GM21526 (cell line): Measurements from ENCODE around the gene CUL2.
"Not testable (repeated sequence)": the region's sequence is repeated elsewhere in the genome, so short reads cannot be mapped to it uniquely, and the experiment has no call there.

Experiments
- ATAC-seq: cut with Tn5 transposase; IDR thresholded peaks from one replicate; pipeline ENCODE4 v1.9.1; 2021; ENCODE audit warnings: moderate library complexity; ENCODE audit not compliant: unreplicated experiment, low FRiP score

CUL2 gene

DNA sequence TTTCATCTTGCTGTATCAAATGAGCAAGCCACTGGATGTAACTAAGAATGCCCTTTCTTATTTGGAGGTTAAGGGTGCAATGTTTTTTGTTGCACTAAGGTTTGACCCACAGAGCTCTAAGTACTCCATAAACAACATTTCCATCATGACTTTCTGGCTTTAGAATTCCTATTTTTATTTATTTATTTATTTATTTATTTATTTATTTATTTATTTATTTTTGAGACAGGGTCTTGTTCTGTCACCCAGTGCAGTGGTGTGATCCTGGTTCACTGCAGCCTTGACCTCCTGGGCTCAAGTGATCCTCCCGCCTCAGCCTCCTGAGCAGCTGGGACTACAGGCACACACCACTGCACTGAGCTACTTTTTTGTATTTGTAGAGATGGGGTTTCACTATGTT is 9.9 kb downstream of the CUL2 start:
- not testable (repeated sequence) for ATAC-seq

DNA sequence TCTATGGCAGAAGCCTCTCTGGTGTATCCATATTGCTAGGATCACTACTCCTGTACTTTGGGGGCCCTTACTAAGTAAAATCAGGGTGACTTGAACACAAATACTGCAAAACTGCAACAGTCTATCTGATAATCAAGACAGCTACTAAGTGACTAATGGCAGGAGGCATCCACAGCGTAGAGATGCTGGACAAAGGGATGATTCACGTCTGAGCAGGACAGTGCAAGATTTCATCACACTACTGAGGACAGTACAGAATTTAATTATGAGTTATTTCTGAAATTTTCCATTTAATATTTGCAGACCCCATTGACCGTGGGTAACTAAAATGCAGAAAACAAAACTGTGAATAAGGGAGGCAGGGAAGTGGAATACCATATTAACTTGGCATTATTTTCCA is 10.4 kb downstream of the CUL2 start:
- no peak for ATAC-seq

DNA sequence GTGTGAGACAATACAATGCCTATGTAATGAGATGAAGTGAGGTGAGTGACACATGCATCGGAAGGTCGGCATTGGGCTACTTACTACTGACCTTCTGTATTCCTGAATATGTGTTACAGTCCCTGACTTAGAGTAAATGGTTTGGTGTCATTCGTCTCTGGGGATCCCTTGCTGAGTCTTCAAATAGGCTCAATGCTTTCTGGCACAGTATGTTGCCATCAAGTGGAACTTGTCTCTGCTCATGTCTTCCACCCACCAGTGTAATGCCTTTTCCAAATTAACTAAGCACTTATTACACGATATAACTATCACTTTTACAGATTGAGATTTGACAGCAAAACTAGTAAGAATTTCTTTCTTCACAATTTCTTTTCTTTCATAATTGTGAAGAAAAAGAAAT is 10.9 kb downstream of the CUL2 start:
- no peak for ATAC-seq

DNA sequence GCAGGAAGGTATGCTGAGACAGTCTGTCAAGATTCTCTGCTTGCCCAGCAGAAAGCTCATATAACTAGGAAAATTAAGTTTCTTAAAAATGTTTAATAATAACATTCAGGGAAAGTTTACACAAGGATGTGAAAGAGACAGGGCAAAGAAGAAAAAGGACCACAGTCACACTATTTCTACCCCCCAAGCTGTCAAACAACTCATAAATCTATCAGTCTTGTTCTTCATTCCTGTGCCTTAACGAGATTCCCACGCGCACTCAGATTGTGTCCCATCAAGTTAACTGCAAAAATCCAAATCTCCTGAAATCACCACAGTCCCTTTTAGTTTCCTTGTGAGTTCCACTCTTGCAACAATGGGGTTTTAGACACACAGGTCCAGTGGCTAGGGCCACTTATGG is 14.9 kb downstream of the CUL2 start:
- no peak for ATAC-seq

DNA sequence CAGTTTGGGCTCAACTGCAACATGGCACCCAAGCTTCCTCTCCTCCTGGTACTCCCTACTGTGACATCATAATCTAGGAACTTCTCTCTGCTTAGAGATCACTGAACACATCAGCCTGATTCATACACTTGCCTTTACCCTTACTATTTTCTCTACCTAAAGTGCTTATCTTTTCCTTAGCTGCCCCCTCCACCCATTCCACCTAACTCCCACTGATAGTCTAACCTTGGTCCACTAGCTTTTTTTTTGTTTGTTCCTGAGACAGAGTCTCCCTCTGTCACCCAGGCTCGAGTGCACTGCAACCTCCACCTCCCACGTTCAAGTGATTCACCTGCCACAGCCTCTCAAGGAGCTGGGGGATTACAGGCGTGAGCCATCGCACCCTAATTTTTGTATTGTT is 15.9 kb downstream of the CUL2 start:
- no peak for ATAC-seq

DNA sequence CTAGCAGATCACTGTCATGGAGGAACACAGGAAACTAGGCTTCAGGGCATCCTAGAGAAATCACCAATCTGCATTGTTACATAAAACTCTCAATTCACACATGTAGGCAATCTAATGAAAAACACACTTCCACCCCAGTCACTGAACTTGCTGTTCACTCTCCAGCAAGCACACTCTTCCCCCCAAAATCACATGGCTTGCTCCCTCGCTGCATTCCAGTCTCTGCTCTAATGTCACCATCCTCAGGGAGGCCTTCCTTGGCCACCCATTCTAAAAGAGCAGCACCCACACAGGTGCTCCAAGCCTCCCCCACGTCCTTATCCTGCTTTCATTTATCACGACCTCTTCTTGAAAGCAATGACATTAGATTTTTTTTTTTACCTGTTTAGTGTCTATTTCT is 19.6 kb downstream of the CUL2 start:
- no peak for ATAC-seq

DNA sequence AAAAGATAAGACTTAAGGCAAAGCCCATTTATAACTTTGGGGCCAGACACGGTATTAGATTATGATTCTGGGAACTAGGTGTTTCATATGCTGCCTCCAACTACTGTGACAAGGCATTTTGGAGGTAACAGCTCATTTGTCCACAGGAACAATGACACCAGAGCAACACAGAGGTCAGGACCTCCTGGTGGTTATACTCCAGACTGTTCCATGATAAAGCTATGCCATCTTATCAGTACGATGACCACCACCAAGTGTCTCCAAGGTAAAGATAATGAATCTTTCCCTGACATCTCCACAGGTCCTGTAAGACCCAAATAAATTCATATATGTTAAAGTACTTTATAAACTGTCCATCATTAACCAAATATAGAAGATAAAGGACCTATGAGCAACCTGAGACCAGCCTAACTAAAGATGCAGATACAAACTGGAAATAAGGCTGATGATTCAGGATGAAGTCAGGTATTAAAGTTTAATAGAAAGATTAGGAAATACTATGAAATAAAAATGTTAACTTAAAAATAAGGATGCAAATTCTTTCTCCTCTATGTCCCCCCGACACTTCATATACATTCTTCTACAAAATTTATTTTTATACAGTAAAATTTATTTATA is 26.2 kb downstream of the CUL2 start:
- no peak for ATAC-seq

DNA sequence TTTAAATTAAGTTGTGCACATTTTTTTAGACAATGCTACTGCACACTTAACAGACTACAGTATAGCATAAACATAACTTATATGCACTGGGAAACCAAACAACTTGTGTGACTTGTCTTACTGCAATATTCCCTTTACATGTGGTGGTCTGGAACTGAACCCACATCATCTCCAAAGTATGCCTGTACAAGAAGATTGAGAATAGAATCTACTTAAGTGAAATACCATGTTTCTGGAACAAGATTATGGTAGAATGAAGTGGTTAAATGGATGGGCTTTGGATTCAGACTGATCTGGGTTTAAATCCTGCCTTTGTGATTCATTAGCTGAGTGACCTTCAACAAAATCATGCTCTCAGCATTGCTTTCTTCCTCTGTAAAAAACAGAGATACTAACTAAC is 30.7 kb downstream of the CUL2 start:
- ATAC-seq: no peak

DNA sequence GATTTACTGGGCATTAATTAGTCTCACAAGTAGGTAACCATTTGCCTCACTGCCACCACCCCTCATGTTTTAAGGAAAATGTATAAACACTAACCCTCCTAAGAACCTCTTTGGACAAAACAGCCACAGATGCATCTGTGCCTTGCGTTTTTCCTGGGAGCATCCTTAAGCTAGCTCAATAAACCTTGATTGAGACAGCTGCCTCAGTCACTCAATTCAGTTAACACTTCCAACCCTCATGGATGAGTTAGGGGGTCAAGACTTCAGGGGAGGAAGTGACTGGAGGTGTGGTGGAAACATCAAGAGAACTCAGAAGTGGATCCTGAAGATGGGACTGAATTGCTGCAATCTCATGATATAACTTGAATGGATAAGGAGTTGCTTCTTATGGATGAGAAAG is 31.5 kb downstream of the CUL2 start:
- ATAC-seq: no peak

DNA sequence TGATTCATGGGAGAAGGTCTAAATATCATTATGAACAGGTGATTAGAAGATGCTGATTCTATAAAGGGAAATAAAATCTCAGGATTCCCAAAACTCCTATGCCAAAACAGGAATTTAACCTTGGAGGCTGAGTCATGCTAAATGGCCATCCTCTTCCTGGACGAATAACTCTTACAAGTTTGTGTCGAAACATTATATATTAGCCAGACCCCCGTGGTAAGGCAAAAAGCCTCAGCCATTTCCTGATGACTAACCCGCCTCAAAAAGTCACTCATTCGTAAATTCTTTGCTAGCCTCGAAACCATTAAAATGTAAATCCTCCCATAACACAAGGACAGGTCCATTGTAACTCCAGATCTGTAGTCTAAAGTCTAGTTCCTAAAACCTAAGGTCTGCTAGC is 32.0 kb downstream of the CUL2 start:
- no peak for ATAC-seq

DNA sequence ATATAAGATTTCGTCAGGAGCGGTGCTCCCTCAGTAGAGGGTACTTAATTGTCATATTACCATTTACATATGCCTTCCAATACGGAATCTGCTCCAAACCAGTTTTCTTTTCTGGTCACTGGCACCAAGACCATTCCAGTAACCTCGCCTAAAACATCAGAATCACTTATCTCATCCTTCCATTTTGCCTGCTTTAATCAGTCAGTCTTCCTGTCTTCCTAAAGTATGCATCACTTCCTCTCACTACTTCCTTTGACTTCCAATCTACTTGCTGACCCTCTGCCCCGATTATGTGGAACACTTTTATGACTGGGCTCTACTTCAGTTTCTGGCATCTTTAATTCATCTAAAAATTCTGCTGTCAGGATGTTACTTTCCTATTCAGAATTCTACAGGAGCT is 33.5 kb downstream of the CUL2 start:
- no peak for ATAC-seq

DNA sequence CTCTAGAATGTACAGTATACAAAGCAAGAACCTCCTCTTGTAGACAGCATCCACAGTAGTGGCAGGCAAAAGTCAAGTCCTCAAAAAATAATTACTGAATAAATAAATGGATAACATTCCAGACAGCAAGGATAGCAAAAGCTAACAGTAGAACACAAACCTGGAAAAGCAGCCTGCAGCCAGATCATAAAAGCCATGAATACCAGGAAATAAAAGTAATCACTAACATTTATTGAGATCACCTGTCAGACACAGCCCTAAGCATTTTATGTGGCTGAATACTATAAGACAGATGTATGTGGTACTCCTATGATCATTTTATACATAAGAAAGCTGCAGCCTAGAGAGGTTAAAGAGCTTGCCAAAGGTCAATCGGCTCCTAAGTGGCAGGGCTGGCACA is 34.0 kb downstream of the CUL2 start:
- no peak for ATAC-seq

DNA sequence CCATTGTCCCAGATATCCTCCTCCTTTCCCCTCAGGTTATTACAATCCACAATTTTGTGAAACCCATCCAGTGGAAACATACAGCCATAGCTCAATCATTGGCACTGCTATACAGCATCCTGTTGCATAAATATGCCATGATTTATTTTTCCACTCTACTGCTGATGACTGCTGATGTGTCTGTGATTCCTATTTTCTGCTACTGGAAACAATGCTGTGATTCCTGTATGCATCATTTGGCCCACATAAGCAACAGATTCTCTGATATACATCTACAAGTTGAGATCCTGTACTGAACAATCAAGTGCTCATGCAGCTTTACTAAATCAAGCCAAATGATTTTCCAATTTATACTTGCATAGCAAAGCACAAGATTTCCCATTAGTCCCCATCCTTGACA is 39.6 kb downstream of the CUL2 start:
- no peak for ATAC-seq

DNA sequence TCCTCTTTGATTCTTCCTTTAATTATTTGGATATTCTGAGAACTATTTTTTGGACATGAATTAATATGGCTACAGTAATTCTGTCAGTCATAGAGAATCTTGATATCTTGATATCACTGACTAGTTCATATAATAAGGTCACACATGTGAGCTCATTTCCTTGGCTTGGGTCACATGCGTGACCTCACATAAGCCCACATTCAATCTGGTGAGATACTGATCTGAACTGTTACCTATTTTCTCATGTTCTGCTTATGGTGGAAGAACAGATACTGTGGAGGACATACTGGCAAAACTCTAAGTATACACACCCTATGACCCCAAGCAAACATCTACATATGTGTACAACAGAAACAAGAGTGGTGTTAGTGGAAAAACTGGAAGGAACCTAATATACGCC is 44.1 kb downstream of the CUL2 start:
- no peak for ATAC-seq

DNA sequence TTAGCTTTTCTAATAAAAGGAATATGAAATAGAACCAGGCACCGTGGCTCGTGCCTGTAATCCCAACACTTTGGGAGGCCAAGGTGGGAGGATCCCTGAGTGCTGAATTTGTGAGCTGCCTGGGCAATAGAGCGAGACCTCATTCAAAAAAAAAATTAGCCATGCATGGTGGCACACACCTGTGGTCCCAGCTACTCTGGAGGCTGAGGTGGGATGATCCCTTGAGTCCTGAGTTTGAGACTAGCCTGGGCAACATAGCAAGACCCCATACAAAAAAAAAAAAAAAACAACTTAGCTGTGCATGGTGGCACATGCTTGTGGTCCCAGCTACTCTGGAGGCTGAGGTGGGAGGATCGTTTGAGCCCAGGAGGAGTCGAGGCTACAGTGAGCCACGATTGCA is 44.9 kb downstream of the CUL2 start:
- ATAC-seq: not testable (repeated sequence)

DNA sequence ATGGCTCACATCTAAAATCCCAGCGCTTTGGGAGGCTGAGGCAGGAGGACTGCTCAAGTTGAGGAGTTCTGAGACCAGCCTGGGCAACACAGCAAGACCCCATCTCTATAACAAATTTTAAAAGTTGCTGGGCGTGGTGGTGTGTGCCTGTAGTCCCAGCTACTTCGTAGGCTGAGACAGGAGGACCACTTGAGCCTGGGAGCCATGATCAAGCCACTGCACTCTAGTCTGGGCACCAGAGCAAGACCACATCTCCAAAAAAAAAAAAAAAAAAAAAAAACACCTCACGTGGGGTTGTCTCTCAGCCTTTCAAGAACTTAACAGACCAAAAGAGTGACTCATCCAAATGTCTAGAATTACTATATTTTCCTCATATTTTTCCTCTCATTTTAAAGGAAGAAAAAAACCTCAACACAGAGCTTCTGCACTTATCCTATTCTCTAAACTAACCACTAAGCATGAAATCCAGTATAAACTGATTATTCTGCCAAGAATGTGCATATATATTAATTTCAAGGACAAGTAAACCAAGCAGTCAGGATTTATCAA is 46.3 kb downstream of the CUL2 start:
- no peak for ATAC-seq

DNA sequence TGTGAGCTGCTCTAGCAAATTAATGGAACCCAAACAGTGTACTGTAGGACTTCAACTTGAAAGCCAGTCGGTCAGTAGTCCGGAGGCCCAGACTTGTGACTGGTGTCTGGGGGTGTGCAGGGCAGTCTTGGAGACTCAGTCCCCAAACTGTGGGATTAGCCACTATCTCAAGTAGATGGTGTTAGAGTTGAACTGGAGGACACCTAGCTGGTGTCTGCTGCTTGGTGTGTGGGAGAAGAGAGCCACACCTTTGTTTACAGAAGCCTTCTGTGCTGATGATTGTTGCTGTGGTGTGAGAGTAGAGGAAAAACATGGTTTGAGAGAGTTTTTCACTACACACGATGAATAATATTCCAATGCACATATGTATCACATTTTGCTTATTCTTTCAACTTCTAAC is 47.4 kb downstream of the CUL2 start:
- no peak for ATAC-seq

DNA sequence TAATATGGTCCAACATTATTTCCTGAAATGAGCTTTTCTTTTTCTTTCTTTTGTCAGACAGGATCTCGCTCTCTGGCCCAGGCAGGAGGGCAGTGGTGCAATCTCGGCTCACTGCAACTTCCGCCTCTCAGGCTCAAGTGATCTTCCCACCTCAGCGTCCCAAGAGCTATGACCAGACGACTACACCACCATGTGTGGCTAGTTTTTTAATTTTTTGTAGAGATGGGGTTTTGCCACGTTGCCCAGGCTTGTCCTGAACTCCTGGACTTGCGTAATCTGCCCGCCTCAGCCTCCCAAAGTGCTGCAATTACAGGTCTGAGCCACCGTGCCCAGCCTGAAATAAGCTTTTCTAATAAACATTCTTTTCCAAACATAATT is 48.6 kb downstream of the CUL2 start:
- no peak for ATAC-seq

DNA sequence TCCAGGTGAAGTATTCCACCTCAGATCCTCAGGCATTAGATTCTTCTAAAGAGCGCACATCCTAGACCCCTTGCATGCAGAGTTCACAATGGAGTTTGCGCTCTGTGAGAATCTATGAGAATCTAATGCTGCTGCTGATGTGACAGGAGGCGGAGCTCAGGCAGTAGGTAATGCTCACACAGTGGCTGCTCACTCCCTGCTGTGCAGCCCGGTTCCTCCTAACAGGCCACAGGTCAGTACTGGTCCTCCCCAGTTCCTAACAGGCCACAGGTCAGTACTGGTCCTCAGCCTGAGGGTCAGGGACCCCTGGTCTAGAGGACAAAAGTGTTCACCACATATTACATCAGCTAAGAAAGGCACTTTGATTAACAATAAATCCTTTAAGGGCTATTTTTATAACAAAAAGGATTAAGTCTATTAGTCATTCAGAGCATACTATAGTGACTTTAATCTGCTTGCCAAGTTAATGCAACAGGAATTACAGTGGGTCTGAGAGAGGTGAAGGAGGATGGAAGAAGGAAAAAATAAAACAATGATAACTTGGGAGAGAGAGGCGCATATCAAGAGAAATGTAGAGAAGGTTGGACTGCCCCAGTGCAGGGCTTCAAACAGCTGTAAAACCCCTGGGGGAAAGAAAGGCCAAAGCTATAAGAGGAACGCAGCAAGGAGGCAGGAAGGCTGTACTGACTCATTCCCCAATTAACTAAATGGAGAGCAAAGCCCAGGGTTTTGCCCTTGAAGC is 49.2 kb downstream of the CUL2 start:
- no peak for ATAC-seq

DNA sequence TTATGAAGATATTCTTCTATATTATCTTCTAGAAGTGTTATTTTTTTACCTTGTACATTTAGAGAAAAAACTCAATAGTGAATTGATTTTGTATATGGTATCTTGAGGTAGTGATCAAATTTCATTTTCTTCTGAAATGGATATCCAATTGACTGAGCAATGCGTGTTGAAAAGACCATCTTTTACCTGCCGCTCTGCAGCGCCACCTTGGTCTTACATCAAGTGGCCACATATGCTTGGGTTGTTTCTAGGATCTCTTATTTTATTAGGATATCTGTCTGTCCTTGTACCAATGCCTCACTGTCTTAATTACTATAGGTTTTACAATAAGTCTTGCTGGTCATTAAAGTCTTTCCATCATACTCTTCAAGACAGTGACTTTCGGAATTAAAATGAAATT is 53.0 kb downstream of the CUL2 start:
- ATAC-seq: no peak

DNA sequence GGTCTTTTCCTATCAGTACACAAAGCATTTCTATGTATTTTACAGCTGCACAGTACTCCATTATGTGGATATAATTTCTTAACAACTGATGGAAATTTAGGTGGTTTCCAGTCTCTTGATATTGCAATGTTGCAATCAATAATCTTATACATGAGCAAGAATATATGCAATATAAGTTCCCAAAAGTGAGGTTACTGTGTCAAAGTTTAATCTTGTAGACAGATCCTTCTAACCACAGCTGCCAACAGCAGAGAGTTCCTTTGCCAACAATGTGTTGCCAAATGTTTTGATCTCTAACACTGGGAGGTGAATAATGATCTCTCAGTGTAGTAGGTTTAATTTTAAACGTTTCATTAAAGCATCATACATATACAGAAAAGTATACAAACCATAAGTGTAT is 54.5 kb downstream of the CUL2 start:
- no peak for ATAC-seq

DNA sequence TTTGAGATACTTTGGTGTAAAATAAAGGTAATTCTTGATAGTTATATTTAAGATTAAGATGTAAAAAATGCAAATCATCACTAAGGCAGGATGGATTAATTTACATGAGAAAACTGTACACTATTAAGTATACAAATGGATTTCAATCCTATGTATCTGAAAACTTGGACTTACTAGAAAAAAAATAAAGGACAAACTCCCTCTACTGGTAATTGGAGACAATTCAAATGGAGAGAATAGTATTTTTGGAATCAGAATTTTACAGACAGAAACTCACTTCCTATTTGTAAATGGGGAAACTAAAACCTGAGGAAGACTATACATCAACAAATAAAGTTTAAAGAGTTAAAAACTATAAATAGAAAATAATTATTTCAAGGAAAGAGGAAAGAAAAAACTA is 62.6 kb downstream of the CUL2 start:
- ATAC-seq: no peak
